ENCODE data around the gene ZC3H12C. TPM values are rescaled to one million over a fixed set of nuclear protein-coding genes. Genes with fewer than 3 reads are reported as not detected.
A peak's percentile ranks its signal among the peaks of the same experiment; 100 is the strongest.

The ZC3H12C gene
- total RNA-seq, 1 donor from 2014 or later, result 14.8 TPM

- no peaks in the 10 kb centered on the region for H3K4me1 ChIP-seq
- intact Hi-C loops (cut with DNase I), result no loop called here
- H3K36me3 ChIP-seq, result no peaks in the 10 kb centered on the region
- no peak for DNase-seq
- no peak overlapping the region for H3K27ac ChIP-seq
- no peak overlapping the region for H3K4me3 ChIP-seq
- no peak for TF ChIP-seq CTCF (IDR thresholded peaks at IDR 0.05)
- no peaks in the 10 kb centered on the region for H3K27me3 ChIP-seq
- no peak for ATAC-seq
- H3K9me3 ChIP-seq, result no peaks in the 10 kb centered on the region
Measured at GRCh38 chr11:110085255-110085838, 7.8 kb upstream of the ZC3H12C start.

GRCh38 chr11:110086892-110087309, 6.3 kb upstream of the ZC3H12C start:
- no peaks in the 10 kb centered on the region for H3K27me3 ChIP-seq
- intact Hi-C loops (cut with DNase I), result no loop called here
- H3K4me3 ChIP-seq, result no peak overlapping the region
- DNase-seq, result no peak
- TF ChIP-seq CTCF (IDR thresholded peaks at IDR 0.05), result no peak
- no peaks in the 10 kb centered on the region for H3K4me1 ChIP-seq
- H3K27ac ChIP-seq, result no peak overlapping the region
- ATAC-seq, result peak; percentile 58
- no peaks in the 10 kb centered on the region for H3K36me3 ChIP-seq
- H3K9me3 ChIP-seq, result no peaks in the 10 kb centered on the region

- Histone ChIP-seq H3K9me3 (no peaks in the 10 kb centered on the region), H3K4me1 (no peaks in the 10 kb centered on the region), H3K27me3 (no peaks in the 10 kb centered on the region), H3K36me3 (no peaks in the 10 kb centered on the region), H3K4me3 (no peak overlapping the region), H3K27ac (no peak overlapping the region)
- DNase-seq (no peak), ATAC-seq (peak; percentile 57)
- intact Hi-C loops (cut with DNase I), result no loop called here
- TF ChIP-seq CTCF (IDR thresholded peaks at IDR 0.05), result no peak
Measured at GRCh38 chr11:110087812-110088534, 5.2 kb upstream of the ZC3H12C start.

GRCh38 chr11:110088535-110089344, 4.5 kb upstream of the ZC3H12C start:
- Histone ChIP-seq H3K27ac (peak overlapping the region; percentile 27), H3K4me3 (no peak overlapping the region)
- intact Hi-C loops (cut with DNase I), result no loop called here

More at GRCh38 chr11:110088535-110089344, 4.5 kb upstream of the ZC3H12C start:
- no peaks in the 10 kb centered on the region for H3K27me3 ChIP-seq
- H3K36me3 ChIP-seq, result no peaks in the 10 kb centered on the region
- DNase-seq (no peak), ATAC-seq (no peak)
- no peak for TF ChIP-seq CTCF (IDR thresholded peaks at IDR 0.05)
- H3K9me3 ChIP-seq, result no peaks in the 10 kb centered on the region
- no peaks in the 10 kb centered on the region for H3K4me1 ChIP-seq

Measured in upper lobe of right lung (tissue), 1 donor.